GM06990 (cell line): Measurements from ENCODE around the gene IQCK.

Experiments
- DNase-seq: peaks from one replicate; pipeline ENCODE4 v3.0.0-alpha.2; 2011; ENCODE audit not compliant: insufficient read length; ENCODE audit errors: extremely low read depth
- H3K27me3 ChIP-seq: replicated peaks from 2 replicates; pipeline ENCODE4 v1.6.0; 2011; ENCODE audit warnings: low read length; ENCODE audit not compliant: control insufficient read depth, insufficient read depth
- H3K36me3 ChIP-seq: 2 replicates; pipeline ENCODE4 v1.5.1; 2011; ENCODE audit warnings: low read length; ENCODE audit not compliant: control insufficient read depth, insufficient read depth
- H3K4me3 ChIP-seq: replicated peaks from 2 replicates; pipeline ENCODE4 v1.5.1; 2011; ENCODE audit warnings: low read depth, mild to moderate bottlenecking, control low read depth, low read length
- CTCF ChIP-seq: IDR thresholded peaks from 2 replicates; pipeline ENCODE4 v1.5.1; 2011; ENCODE audit warnings: low read length, control low read depth, mild to moderate bottlenecking, inconsistent platforms; ENCODE audit not compliant: insufficient read depth, poor library complexity, severe bottlenecking

Gene IQCK

GRCh38 chr16:19705843-19706242 is 12.2 kb upstream of the IQCK start:
- no peak for TF ChIP-seq CTCF
- Histone ChIP-seq H3K4me3 (no peak overlapping the region), H3K27me3 (no peaks in the 10 kb centered on the region), H3K36me3 (peaks cover 25% of the 10 kb centered on the region)
- DNase-seq, result no peak

GRCh38 chr16:19706846-19707245 is 11.2 kb upstream of the IQCK start:
- TF ChIP-seq CTCF, result no peak
- Histone ChIP-seq H3K36me3 (peaks cover 29% of the 10 kb centered on the region), H3K4me3 (no peak overlapping the region), H3K27me3 (no peaks in the 10 kb centered on the region)
- no peak for DNase-seq

- no peak for TF ChIP-seq CTCF
- no peak for DNase-seq
- peaks cover 36% of the 10 kb centered on the region for H3K36me3 ChIP-seq
- no peaks in the 10 kb centered on the region for H3K27me3 ChIP-seq
- no peak overlapping the region for H3K4me3 ChIP-seq
These were observed 10.3 kb upstream of the IQCK start for GRCh38 chr16:19707569-19708295.

- no peak for DNase-seq
- H3K36me3 ChIP-seq, result peaks cover 36% of the 10 kb centered on the region
- H3K4me3 ChIP-seq, result no peak overlapping the region
- TF ChIP-seq CTCF, result no peak
- no peaks in the 10 kb centered on the region for H3K27me3 ChIP-seq
These were observed 9.5 kb upstream of the IQCK start for GRCh38 chr16:19708296-19709205.

- TF ChIP-seq CTCF, result no peak
These were observed 8.5 kb upstream of the IQCK start for GRCh38 chr16:19709381-19710136.

More at GRCh38 chr16:19709381-19710136, 8.5 kb upstream of the IQCK start:
- Histone ChIP-seq H3K4me3 (no peak overlapping the region), H3K27me3 (no peaks in the 10 kb centered on the region), H3K36me3 (peaks cover 34% of the 10 kb centered on the region)
- no peak for DNase-seq
